Parathyroid adenoma (tissue), 2 donors: Measurements from ENCODE around the gene SERPINA4.

ENCODE experiments used
- H2AFZ ChIP-seq: fragments of 300-600 bp; sonication (generic); one replicate; pipeline ENCODE4 v1.7.0; 2017; ENCODE audit warnings: antibody characterized with exemption, mild to moderate bottlenecking
- H3K27ac ChIP-seq: fragments of 300-600 bp; sonication (generic); one replicate; pipeline ENCODE4 v1.7.0; 2017
- H3K27me3 ChIP-seq: fragments of 300-600 bp; sonication (generic); one replicate; pipeline ENCODE4 v1.7.0; 2017; ENCODE audit warnings: low read length; ENCODE audit not compliant: control insufficient read depth, insufficient read depth
- H3K36me3 ChIP-seq: fragments of 300-600 bp; sonication (generic); one replicate; pipeline ENCODE4 v1.7.0; 2017; ENCODE audit warnings: low read length; ENCODE audit not compliant: control insufficient read depth, insufficient read depth
- H3K4me1 ChIP-seq: fragments of 300-600 bp; sonication (generic); one replicate; pipeline ENCODE4 v1.7.0; 2017; ENCODE audit warnings: control low read depth
- H3K4me2 ChIP-seq: fragments of 300-600 bp; sonication (generic); one replicate; pipeline ENCODE4 v1.7.0; 2017; ENCODE audit warnings: low read length
- H3K4me3 ChIP-seq: fragments of 300-600 bp; sonication (generic); one replicate; pipeline ENCODE4 v1.7.0; 2017; ENCODE audit warnings: low read depth, low read length
- H3K79me2 ChIP-seq: fragments of 300-600 bp; sonication (generic); one replicate; pipeline ENCODE4 v1.7.0; 2017; ENCODE audit warnings: control low read depth
- H3K9ac ChIP-seq: fragments of 300-600 bp; sonication (generic); one replicate; pipeline ENCODE4 v1.7.0; 2017; ENCODE audit warnings: mild to moderate bottlenecking
- H3K9me3 ChIP-seq: fragments of 300-600 bp; sonication (generic); one replicate; pipeline ENCODE4 v1.7.0; 2017; ENCODE audit warnings: low read length; ENCODE audit not compliant: control insufficient read depth
- TF ChIP-seq, protein P1 (sequence below): fragments of 300-600 bp; sonication (generic); IDR thresholded peaks from one replicate; pipeline ENCODE4 v1.7.0; 2017; ENCODE audit warnings: antibody characterized with exemption, mild to moderate bottlenecking
- donor health status: primary hyperparathyroidism.

Gene SERPINA4

GRCh38 chr14:94583557-94583956 lies 22.3 kb downstream of the SERPINA4 start:
- Histone ChIP-seq H2AFZ (no peak overlapping the region), H3K9me3 (no peaks in the 10 kb centered on the region), H3K27me3 (no peaks in the 10 kb centered on the region), H3K36me3 (no peaks in the 10 kb centered on the region), H3K4me3 (no peak overlapping the region), H3K4me2 (no peak overlapping the region), H3K9ac (no peak overlapping the region), H3K79me2 (no peaks in the 10 kb centered on the region), H3K27ac (no peak overlapping the region), H3K4me1 (no peaks in the 10 kb centered on the region)
- TF ChIP-seq, protein P1, sequence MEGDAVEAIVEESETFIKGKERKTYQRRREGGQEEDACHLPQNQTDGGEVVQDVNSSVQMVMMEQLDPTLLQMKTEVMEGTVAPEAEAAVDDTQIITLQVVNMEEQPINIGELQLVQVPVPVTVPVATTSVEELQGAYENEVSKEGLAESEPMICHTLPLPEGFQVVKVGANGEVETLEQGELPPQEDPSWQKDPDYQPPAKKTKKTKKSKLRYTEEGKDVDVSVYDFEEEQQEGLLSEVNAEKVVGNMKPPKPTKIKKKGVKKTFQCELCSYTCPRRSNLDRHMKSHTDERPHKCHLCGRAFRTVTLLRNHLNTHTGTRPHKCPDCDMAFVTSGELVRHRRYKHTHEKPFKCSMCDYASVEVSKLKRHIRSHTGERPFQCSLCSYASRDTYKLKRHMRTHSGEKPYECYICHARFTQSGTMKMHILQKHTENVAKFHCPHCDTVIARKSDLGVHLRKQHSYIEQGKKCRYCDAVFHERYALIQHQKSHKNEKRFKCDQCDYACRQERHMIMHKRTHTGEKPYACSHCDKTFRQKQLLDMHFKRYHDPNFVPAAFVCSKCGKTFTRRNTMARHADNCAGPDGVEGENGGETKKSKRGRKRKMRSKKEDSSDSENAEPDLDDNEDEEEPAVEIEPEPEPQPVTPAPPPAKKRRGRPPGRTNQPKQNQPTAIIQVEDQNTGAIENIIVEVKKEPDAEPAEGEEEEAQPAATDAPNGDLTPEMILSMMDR: no peak

GRCh38 chr14:94584591-94585280 lies 23.5 kb downstream of the SERPINA4 start:
- TF ChIP-seq, protein P1: no peak
- Histone ChIP-seq H3K9ac (no peak overlapping the region), H3K4me2 (no peak overlapping the region), H3K79me2 (no peaks in the 10 kb centered on the region), H3K9me3 (no peaks in the 10 kb centered on the region), H3K4me1 (no peaks in the 10 kb centered on the region), H3K27me3 (no peaks in the 10 kb centered on the region), H3K4me3 (no peak overlapping the region), H3K27ac (no peak overlapping the region), H3K36me3 (no peaks in the 10 kb centered on the region), H2AFZ (no peak overlapping the region)

DNA sequence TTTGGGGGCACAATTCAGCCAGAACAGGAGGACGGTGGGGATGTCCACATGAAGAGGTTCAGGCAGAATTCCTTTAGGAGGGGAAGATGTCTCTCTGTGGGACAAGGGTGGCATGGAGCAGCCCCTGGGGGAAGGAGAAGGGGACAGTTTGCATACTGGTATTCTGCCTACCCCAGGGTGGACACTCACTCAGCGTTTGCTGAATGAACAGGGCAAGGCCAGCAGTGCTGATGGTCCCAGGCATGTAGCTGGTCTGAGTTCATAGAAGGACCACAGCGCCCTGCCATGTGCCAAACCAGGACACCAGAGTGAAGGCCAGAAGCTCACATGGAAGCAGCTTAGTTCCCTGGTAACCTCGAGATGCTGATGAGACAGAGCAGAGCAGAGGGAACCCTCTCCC lies 25.4 kb downstream of the SERPINA4 start:
- no peaks in the 10 kb centered on the region for H3K79me2 ChIP-seq
- no peaks in the 10 kb centered on the region for H3K27me3 ChIP-seq
- H2AFZ ChIP-seq: no peak overlapping the region
- TF ChIP-seq, protein P1: no peak
- no peaks in the 10 kb centered on the region for H3K36me3 ChIP-seq
- H3K4me2 ChIP-seq: no peak overlapping the region
- no peak overlapping the region for H3K9ac ChIP-seq
- H3K27ac ChIP-seq: no peak overlapping the region
- H3K9me3 ChIP-seq: no peaks in the 10 kb centered on the region
- no peaks in the 10 kb centered on the region for H3K4me1 ChIP-seq
- H3K4me3 ChIP-seq: no peak overlapping the region

- no peak overlapping the region for H2AFZ ChIP-seq
- no peak overlapping the region for H3K27ac ChIP-seq
- H3K79me2 ChIP-seq: no peaks in the 10 kb centered on the region
- H3K9ac ChIP-seq: no peak overlapping the region
- no peaks in the 10 kb centered on the region for H3K36me3 ChIP-seq
- TF ChIP-seq, protein P1: no peak
- H3K4me2 ChIP-seq: no peak overlapping the region
- H3K9me3 ChIP-seq: no peaks in the 10 kb centered on the region
- H3K4me3 ChIP-seq: no peak overlapping the region
- H3K4me1 ChIP-seq: no peaks in the 10 kb centered on the region
- no peaks in the 10 kb centered on the region for H3K27me3 ChIP-seq
Measured at GRCh38 chr14:94588311-94588710, 27.1 kb downstream of the SERPINA4 start.

- Histone ChIP-seq H3K4me3 (no peak overlapping the region), H3K4me2 (no peak overlapping the region), H2AFZ (no peak overlapping the region), H3K27me3 (no peaks in the 10 kb centered on the region), H3K9me3 (no peaks in the 10 kb centered on the region), H3K27ac (no peak overlapping the region), H3K9ac (no peak overlapping the region), H3K36me3 (no peaks in the 10 kb centered on the region), H3K4me1 (no peaks in the 10 kb centered on the region), H3K79me2 (no peaks in the 10 kb centered on the region)
- TF ChIP-seq, protein P1: no peak
Measured at GRCh38 chr14:94591073-94591472, 29.8 kb downstream of the SERPINA4 start.
